Tibial nerve (tissue), 4 donors: ENCODE measurements around the gene PHF14.

ENCODE experiments used
- CTCF ChIP-seq, 5 experiments: fragments of 200-600 bp in 3 of 5; fragments of 450-650 bp in 2 of 5; sonication (generic) in 3 of 5; IDR thresholded peaks; one replicate each; pipeline ENCODE4 v1.5.1; 2016 to 2019; ENCODE audit warnings: antibody characterized with exemption in 5 of 5, mild to moderate bottlenecking in 3 of 5, moderate library complexity in 2 of 5
- EP300 ChIP-seq, 2 donors: sonication (generic); formaldehyde crosslinking; IDR thresholded peaks; one replicate each; pipeline ENCODE4 v1.6.1; 2017; ENCODE audit warnings: antibody characterized with exemption in 2 of 2, mild to moderate bottlenecking in 1 of 2
- POLR2A ChIP-seq, 2 donors: fragments of 450-650 bp; IDR thresholded peaks; one replicate each; pipeline ENCODE4 v1.6.1; 2017; ENCODE audit warnings: antibody characterized with exemption in 2 of 2, mild to moderate bottlenecking in 2 of 2, moderate library complexity in 2 of 2

- no peak for TF ChIP-seq CTCF (IDR thresholded peaks at IDR 0.05)
- no peak for TF ChIP-seq EP300 (IDR thresholded peaks at IDR 0.05)
- TF ChIP-seq POLR2A (IDR thresholded peaks at IDR 0.05) = no peak
Measured at GRCh38 chr7:11170863-11171568, 197.3 kb downstream of the PHF14 start.
